Measurements from ENCODE around the gene TAF12.
"Not testable (repeated sequence)": the region's sequence is repeated elsewhere in the genome, so short reads cannot be mapped to it uniquely, and the experiment has no call there.

The TAF12 gene

GRCh38 chr1:28644494-28644893, 1.6 kb upstream of the TAF12 start:
- DNase-seq: no peak

- no peak for DNase-seq
Observed at GRCh38 chr1:28642056-28642846, 616 bp downstream of the TAF12 start.

- no peak for DNase-seq
Observed at GRCh38 chr1:28640766-28641165, 2.1 kb downstream of the TAF12 start.

- no peak for DNase-seq
Observed at GRCh38 chr1:28632560-28632959, 10.3 kb downstream of the TAF12 start.

- DNase-seq: no peak
Observed at GRCh38 chr1:28631713-28632112, 11.2 kb downstream of the TAF12 start.

GRCh38 chr1:28613175-28613574, 29.7 kb downstream of the TAF12 start:
- no peak for DNase-seq

GRCh38 chr1:28606771-28607170, 36.1 kb downstream of the TAF12 start:
- DNase-seq: no peak

GRCh38 chr1:28604962-28605361, 37.9 kb downstream of the TAF12 start:
- DNase-seq: no peak

- no peak for DNase-seq
Observed at GRCh38 chr1:28604411-28604810, 38.5 kb downstream of the TAF12 start.

- DNase-seq: no peak
Observed at GRCh38 chr1:28602536-28603439, 40.1 kb downstream of the TAF12 start.

- no peak for DNase-seq
Observed at GRCh38 chr1:28601696-28602095, 41.2 kb downstream of the TAF12 start.

GRCh38 chr1:28596276-28596675, 46.6 kb downstream of the TAF12 start:
- not testable (repeated sequence) for DNase-seq

- no peak for DNase-seq
Observed at GRCh38 chr1:28595412-28596191, 47.3 kb downstream of the TAF12 start.

- not testable (repeated sequence) for DNase-seq
Observed at GRCh38 chr1:28594686-28595411, 48.0 kb downstream of the TAF12 start.

GRCh38 chr1:28593988-28594356, 48.9 kb downstream of the TAF12 start:
- not testable (repeated sequence) for DNase-seq

- DNase-seq: no peak
Observed at GRCh38 chr1:28592321-28593071, 50.4 kb downstream of the TAF12 start.

- no peak for DNase-seq
Observed at GRCh38 chr1:28591708-28592320, 51.1 kb downstream of the TAF12 start, which contains the start of gene RAB42. Gene RAB42, plus strand, starts transcription at chr1:28592265. Its CDS starts 247 bp downstream, at chr1:28592512.

- not testable (repeated sequence) for DNase-seq
Observed at GRCh38 chr1:28586585-28587391, 56.1 kb downstream of the TAF12 start.

- DNase-seq: no peak
Observed at GRCh38 chr1:28582248-28582615, 60.6 kb downstream of the TAF12 start.

- DNase-seq: peak; percentile 77
Observed at GRCh38 chr1:28581531-28582247, 61.2 kb downstream of the TAF12 start.

Measured in NCI-H524 treated with DMSO at 0.1 percent for 48 hours (cell line).